ENCODE measurements around the gene ZNF391. TPM values are rescaled to one million over a fixed set of nuclear protein-coding genes. Genes with fewer than 3 reads are reported as not detected.
"Not testable (repeated sequence)": the region's sequence is repeated elsewhere in the genome, so short reads cannot be mapped to it uniquely, and the experiment has no call there.

ZNF391 gene
- total and polyA plus RNA-seq, 2 donors (not counting 3 experiments of a cell fraction or from before 2014, with no cell fraction given): 0.17 to 0.42 TPM

DNA sequence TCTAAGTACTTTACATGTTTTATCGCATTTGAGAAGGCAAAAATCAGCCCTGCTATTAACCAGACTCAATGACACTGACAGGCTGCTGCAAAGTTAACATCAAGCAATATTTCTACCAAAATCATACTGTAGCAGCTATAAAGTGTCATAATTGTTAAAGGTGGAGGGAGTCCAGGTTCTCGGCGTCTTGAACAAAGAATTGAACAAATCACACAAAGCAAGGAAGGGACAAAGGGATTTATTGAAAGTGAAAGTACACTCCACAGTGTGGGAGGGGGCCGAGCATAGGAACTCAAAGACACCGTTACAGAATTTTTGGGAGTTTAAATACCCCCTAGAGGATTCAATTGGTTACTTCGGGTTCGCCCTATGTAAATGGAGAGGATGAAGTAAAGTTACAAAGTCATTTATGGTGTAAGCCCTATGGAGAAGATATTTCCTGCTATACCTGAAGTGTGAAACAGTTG lies 12.9 kb upstream of the ZNF391 start:
- H3K4me1 ChIP-seq (ENCODE audit: control insufficient read depth, extremely low read depth, insufficient read depth, low read length): no peaks in the 10 kb centered on the region
- ChIA-PET POLR2A (no interaction called here), CTCF (no interaction called here)
- no peaks in the 10 kb centered on the region for H4K20me1 ChIP-seq (replicated peaks; ENCODE audit: control insufficient read depth, extremely low read depth, insufficient read depth, low read length)
- H3K9me3 ChIP-seq (replicated peaks; ENCODE audit: control insufficient read depth, insufficient read depth, low read length): no peaks in the 10 kb centered on the region
- peak overlapping the region; percentile 49 for H3K4me2 ChIP-seq (ENCODE audit: insufficient read depth, low read length)
- no peak overlapping the region for H3K4me3 ChIP-seq (replicated peaks in 1 of 3; ENCODE audit: insufficient read depth in 1 of 3, low read depth in 1 of 3, low read length in 3 of 3)
- H3K27me3 ChIP-seq (ENCODE audit: control insufficient read depth in 2 of 2, insufficient read depth in 2 of 2, low read length in 2 of 2): peaks cover 6 to 17% of the 10 kb centered on the region in 2 experiments
- no peak for DNase-seq (ENCODE audit: low read depth, low spot score)
- no peak overlapping the region for H3K9ac ChIP-seq (replicated peaks; ENCODE audit: extremely low read depth, insufficient read depth, low read length)
- dilution Hi-C loops (cut with MboI; ENCODE audit: extremely low pct_ligation_motif_present, low sequenced_read_pairs): no loop called here
- intact Hi-C loops (cut with micrococcal nuclease): no loop called here
- no peak overlapping the region for H3K27ac ChIP-seq (ENCODE audit: insufficient read depth, low read depth, low read length)
- FAIRE-seq: no peak
- H3K9me1 ChIP-seq (replicated peaks; ENCODE audit: control insufficient read depth, extremely low read depth, insufficient read depth, low read length): no peaks in the 10 kb centered on the region
- no peaks in the 10 kb centered on the region for H3K36me3 ChIP-seq (ENCODE audit: control insufficient read depth in 2 of 2, extremely low read depth in 1 of 2, insufficient read depth in 2 of 2, low read length in 2 of 2)
- no peak for TF ChIP-seq JUN (IDR thresholded peaks at IDR 0.05; ENCODE audit: borderline replicate concordance, insufficient read depth, insufficient read length, low read depth)
- TF ChIP-seq, protein P1, sequence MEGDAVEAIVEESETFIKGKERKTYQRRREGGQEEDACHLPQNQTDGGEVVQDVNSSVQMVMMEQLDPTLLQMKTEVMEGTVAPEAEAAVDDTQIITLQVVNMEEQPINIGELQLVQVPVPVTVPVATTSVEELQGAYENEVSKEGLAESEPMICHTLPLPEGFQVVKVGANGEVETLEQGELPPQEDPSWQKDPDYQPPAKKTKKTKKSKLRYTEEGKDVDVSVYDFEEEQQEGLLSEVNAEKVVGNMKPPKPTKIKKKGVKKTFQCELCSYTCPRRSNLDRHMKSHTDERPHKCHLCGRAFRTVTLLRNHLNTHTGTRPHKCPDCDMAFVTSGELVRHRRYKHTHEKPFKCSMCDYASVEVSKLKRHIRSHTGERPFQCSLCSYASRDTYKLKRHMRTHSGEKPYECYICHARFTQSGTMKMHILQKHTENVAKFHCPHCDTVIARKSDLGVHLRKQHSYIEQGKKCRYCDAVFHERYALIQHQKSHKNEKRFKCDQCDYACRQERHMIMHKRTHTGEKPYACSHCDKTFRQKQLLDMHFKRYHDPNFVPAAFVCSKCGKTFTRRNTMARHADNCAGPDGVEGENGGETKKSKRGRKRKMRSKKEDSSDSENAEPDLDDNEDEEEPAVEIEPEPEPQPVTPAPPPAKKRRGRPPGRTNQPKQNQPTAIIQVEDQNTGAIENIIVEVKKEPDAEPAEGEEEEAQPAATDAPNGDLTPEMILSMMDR (IDR thresholded peaks at IDR 0.05; ENCODE audit: extremely low read depth in 1 of 2, insufficient read depth in 1 of 2, low read depth in 1 of 2, low read length in 2 of 2): no peak
- no peaks in the 10 kb centered on the region for H3K79me2 ChIP-seq (ENCODE audit: control insufficient read depth, insufficient read depth, low read length)
- peak overlapping the region; percentile 57 for H2AFZ ChIP-seq (ENCODE audit: low read depth, low read length)
- no TSS peak for BruUV-seq (replicated peaks)

DNA sequence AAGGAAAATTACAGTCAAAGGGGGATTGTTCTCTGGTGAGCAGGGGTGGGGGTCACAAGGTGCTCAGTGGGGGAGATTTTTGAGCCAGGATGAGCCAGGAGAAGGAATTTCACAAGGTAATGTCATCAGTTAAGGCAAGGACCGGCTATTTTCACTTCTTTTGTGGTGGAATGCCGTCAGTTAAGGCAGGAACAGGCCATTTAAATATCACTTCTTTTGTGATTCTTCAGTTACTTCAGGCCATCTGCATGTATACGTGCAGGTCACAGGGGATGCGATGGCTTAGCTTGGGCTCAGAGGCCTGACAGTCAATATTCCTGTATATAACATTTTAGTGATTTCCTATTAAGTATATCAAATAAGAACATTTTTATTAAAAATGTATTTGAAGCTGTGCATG lies 10.2 kb upstream of the ZNF391 start:
- H3K9ac ChIP-seq (replicated peaks; ENCODE audit: extremely low read depth, insufficient read depth, low read length); H3K4me1 ChIP-seq (ENCODE audit: control insufficient read depth, extremely low read depth, insufficient read depth, low read length); DNase-seq (ENCODE audit: low read depth, low spot score); FAIRE-seq; dilution Hi-C loops (cut with MboI; ENCODE audit: extremely low pct_ligation_motif_present, low sequenced_read_pairs); BruUV-seq (replicated peaks); H3K36me3 ChIP-seq (ENCODE audit: control insufficient read depth in 2 of 2, extremely low read depth in 1 of 2, insufficient read depth in 2 of 2, low read length in 2 of 2); intact Hi-C loops (cut with micrococcal nuclease); H2AFZ ChIP-seq (ENCODE audit: low read depth, low read length); H4K20me1 ChIP-seq (replicated peaks; ENCODE audit: control insufficient read depth, extremely low read depth, insufficient read depth, low read length); CTCF ChIA-PET; H3K9me3 ChIP-seq (replicated peaks; ENCODE audit: control insufficient read depth, insufficient read depth, low read length); H3K79me2 ChIP-seq (ENCODE audit: control insufficient read depth, insufficient read depth, low read length); POLR2A ChIA-PET; H3K9me1 ChIP-seq (replicated peaks; ENCODE audit: control insufficient read depth, extremely low read depth, insufficient read depth, low read length); H3K27ac ChIP-seq (ENCODE audit: insufficient read depth, low read depth, low read length); H3K4me3 ChIP-seq (replicated peaks in 1 of 3; ENCODE audit: insufficient read depth in 1 of 3, low read depth in 1 of 3, low read length in 3 of 3); H3K4me2 ChIP-seq (ENCODE audit: insufficient read depth, low read length): not testable (repeated sequence)
- H3K27me3 ChIP-seq (ENCODE audit: control insufficient read depth in 2 of 2, insufficient read depth in 2 of 2, low read length in 2 of 2): peaks cover 6 to 17% of the 10 kb centered on the region in 2 experiments

- H3K4me1 ChIP-seq (ENCODE audit: control insufficient read depth, extremely low read depth, insufficient read depth, low read length); H3K27me3 ChIP-seq (ENCODE audit: control insufficient read depth in 2 of 2, insufficient read depth in 2 of 2, low read length in 2 of 2); DNase-seq (ENCODE audit: low read depth, low spot score); H3K9me3 ChIP-seq (replicated peaks; ENCODE audit: control insufficient read depth, insufficient read depth, low read length); POLR2A ChIA-PET; H4K20me1 ChIP-seq (replicated peaks; ENCODE audit: control insufficient read depth, extremely low read depth, insufficient read depth, low read length); intact Hi-C loops (cut with micrococcal nuclease); H3K79me2 ChIP-seq (ENCODE audit: control insufficient read depth, insufficient read depth, low read length); dilution Hi-C loops (cut with MboI; ENCODE audit: extremely low pct_ligation_motif_present, low sequenced_read_pairs); H2AFZ ChIP-seq (ENCODE audit: low read depth, low read length); CTCF ChIA-PET; FAIRE-seq; H3K36me3 ChIP-seq (ENCODE audit: control insufficient read depth in 2 of 2, extremely low read depth in 1 of 2, insufficient read depth in 2 of 2, low read length in 2 of 2); H3K4me2 ChIP-seq (ENCODE audit: insufficient read depth, low read length); BruUV-seq (replicated peaks); H3K27ac ChIP-seq (ENCODE audit: insufficient read depth, low read depth, low read length); H3K9me1 ChIP-seq (replicated peaks; ENCODE audit: control insufficient read depth, extremely low read depth, insufficient read depth, low read length); H3K9ac ChIP-seq (replicated peaks; ENCODE audit: extremely low read depth, insufficient read depth, low read length); H3K4me3 ChIP-seq (replicated peaks in 1 of 3; ENCODE audit: insufficient read depth in 1 of 3, low read depth in 1 of 3, low read length in 3 of 3): not testable (repeated sequence)
Measured at GRCh38 chr6:27381001-27381400, 7.6 kb upstream of the ZNF391 start.
